GM18873 (cell line): ENCODE data around the gene PDE6C.

Experiments
- ATAC-seq: cut with Tn5 transposase; IDR thresholded peaks from one replicate; pipeline ENCODE4 v1.9.1; 2021; ENCODE audit warnings: mild to moderate bottlenecking, moderate library complexity, moderate number of reproducible peaks; ENCODE audit not compliant: unreplicated experiment, low FRiP score

The PDE6C gene

DNA sequence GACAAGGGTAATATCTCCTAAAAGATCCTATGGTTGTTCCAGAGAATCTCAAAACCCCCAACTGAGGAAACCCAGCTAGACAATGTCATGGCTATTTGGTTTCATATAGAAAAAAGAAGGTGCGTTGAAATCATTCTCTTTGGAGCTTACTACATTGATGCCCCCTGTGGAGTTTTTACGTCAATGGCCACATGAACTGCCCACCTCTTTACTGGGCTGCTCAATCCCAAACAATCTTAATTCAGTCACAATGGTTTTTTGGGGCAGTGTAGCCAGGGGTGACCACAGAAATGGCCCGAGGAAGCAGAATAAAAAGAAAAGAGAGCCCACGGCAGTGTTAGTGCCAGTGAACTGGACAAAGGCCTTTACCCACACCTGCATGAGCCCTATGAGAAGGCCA, 19.1 kb upstream of the PDE6C start:
- ATAC-seq, result no peak

GRCh38 chr10:93593749-93594148, 18.6 kb upstream of the PDE6C start:
- no peak for ATAC-seq

- no peak for ATAC-seq
These were observed 17.8 kb upstream of the PDE6C start for GRCh38 chr10:93594518-93594917.

- ATAC-seq, result no peak
These were observed 16.8 kb upstream of the PDE6C start for GRCh38 chr10:93595378-93596161.

GRCh38 chr10:93596539-93596938, 15.8 kb upstream of the PDE6C start:
- ATAC-seq, result no peak

DNA sequence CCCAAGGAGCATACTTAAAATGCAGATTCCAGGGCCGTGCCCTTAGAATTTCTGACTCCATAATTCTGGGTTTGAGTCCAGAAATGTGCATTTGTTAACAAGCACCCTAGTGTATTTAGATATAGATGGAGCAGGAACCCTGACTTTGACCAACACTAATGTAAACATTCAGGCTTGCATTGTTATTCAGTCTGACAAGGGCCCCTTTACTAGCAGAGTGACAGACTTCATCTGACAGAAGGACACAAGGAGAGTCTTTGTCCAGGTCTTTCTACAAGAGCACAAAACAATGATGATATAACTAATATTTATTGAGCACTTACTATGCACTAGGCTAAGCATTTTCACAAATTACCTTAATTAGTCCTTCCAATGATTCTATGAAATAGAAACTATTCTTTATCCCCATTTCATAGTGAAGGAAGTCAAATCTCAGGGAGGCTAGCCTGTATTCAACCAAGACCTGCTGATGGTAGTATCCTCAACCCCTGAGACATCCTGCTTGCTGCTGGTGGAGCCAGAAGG, 15.2 kb upstream of the PDE6C start:
- ATAC-seq, result no peak

DNA sequence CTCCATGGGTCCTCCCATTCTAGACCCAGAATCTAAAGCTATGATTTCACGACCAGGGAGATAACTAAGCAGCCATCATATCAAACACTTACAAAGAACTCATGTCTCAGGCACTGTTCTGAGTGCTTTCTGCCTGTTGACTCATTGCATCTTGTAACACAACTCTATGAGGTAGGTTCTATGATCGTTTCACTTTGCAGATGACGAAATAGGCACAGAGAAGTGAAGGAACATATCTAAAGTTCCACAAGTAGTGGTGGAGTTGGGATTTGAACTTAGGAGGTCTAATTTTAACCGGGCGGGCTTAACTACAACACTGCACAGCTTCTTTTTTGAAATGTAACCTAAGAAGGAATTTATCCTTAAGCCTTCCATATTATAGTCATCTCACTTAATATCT, 14.2 kb upstream of the PDE6C start:
- ATAC-seq, result no peak

- no peak for ATAC-seq
These were observed 13.0 kb upstream of the PDE6C start for GRCh38 chr10:93599335-93599734.

DNA sequence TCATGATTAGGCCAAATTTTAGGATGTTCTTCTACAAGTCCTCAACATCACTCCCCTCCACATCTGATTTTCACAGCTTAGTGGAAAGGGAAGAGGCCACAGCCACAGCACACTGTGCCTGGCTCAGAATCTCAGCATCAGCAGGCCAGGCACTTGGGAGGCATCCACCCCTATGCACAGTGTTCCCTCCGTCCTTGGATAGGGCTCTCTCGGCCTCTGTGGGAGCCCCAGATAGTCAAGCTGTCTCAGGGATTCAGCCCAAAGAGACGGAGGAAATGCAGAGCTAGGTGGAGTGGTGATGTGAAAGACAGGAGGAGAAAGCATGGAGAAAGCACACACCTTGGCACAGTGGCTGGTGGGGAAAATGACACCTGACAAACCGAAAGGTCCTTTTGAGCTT, 12.6 kb upstream of the PDE6C start:
- no peak for ATAC-seq

- no peak for ATAC-seq
These were observed 11.7 kb upstream of the PDE6C start for GRCh38 chr10:93600446-93601145.

- ATAC-seq, result no peak
These were observed 11.1 kb upstream of the PDE6C start, which contains the start of gene RBP4 for GRCh38 chr10:93601146-93601773. TSS of gene RBP4 (minus strand) at chr10:93601235. CDS start at chr10:93601028, 207 bp downstream.

DNA sequence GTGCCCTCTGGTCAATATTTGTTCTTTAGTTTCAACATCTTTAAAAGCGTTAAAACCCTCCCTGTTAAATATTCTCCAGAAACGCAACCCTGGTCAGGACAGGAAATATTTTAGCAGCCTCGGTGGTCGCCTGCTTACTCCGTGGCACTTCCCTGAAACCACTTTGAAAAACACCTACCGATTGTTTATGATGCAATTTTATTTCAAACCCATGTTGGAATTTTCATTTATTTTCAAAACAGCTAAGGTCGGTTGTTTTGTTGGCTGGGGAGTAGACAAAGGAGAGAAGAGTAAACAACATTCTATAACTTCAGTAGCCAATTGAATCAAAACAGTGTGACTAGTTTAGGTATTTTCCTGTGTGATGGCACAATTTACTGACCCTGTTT, 10.6 kb upstream of the PDE6C start:
- ATAC-seq, result no peak

- ATAC-seq, result no peak
These were observed 9.3 kb upstream of the PDE6C start for GRCh38 chr10:93603023-93603422.

- no peak for ATAC-seq
These were observed 8.2 kb upstream of the PDE6C start for GRCh38 chr10:93604146-93604545.

GRCh38 chr10:93608421-93608820, 3.9 kb upstream of the PDE6C start:
- ATAC-seq, result no peak

- ATAC-seq, result no peak
These were observed 789 bp downstream of the PDE6C start for GRCh38 chr10:93613126-93613525.

DNA sequence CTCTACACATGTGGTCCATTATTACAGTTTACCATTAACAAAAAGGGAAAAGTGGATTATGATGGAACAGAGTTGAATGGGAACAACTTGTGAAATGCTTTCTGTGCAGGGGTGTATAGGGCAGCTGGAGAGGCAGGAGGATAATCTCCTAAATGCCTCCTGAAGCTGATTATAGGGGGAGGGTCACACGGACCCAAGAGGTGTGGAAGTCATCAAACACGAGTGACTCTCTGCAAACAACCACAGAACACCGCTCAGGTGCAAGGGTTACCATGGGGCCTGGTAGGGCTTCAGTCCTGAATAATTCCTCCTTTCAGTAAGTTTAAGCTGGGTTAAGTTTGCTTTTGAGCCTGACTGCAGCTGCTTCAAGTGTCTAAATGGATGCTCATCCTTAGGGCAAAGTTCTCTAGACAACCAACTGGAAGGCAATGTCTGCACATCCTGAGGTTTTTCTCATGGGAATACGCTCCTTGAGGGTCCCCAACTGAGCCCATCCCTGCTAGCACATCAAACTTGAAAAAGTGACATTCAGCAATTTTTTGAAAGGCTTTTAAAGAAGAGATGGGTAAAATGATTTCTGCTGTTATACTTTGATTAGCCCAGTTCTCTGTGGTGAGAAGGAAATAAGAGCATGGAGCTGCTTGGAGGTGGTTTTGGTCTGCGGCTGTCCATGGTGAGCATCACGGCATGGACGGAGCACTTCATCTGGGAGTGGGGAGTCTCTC, 1.9 kb downstream of the PDE6C start:
- ATAC-seq, result no peak

GRCh38 chr10:93615576-93616235, 3.4 kb downstream of the PDE6C start:
- no peak for ATAC-seq

DNA sequence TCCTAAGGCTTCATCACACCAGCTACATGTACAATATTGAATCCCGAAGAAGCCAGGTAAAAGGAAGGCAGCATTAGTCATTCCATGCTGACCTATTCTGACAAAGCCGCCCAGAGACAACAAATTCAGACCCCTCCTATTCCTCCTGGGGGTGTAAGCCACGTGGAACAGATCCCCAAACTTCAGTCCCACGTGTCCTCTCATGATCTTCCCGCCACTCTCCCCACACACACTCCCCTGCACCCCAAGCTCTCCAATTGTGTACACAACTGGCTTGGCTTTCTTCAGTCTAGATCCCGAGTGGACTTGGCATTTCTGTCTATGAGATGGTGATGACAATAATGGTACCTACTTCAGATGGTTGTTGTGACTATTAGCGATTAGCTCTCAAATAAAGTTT, 8.6 kb downstream of the PDE6C start:
- ATAC-seq, result no peak

GRCh38 chr10:93622942-93623341, 10.6 kb downstream of the PDE6C start:
- no peak for ATAC-seq
